MCF 10A (cell line): ENCODE results near the gene ZFYVE28. TPM values are rescaled to one million over a fixed set of nuclear protein-coding genes. Genes with fewer than 3 reads are reported as not detected.

ENCODE experiments used
- BruUV-seq: library from RNA; stranded (reverse); fragments of 400-500 nt; replicated peaks from 2 replicates; lab custom pipeline; 2021; lab: Mats Ljungman, UMichigan
- CTCF ChIA-PET: fragments of 300-600 bp; sonication (Branson Sonifier 250); formaldehyde crosslinking; extraction: SDS; loops from one replicate; lab custom pipeline; 2021; ENCODE audit warnings: antibody characterized with exemption, inconsistent platforms; lab: Yijun Ruan, JAX
- POLR2A ChIA-PET: fragments of 300-600, 350-650 bp; sonication (Branson Sonifier 250); formaldehyde crosslinking; extraction: SDS; loops from one replicate; lab custom pipeline; 2020; ENCODE audit warnings: antibody characterized with exemption, inconsistent platforms; lab: Yijun Ruan, JAX
- DNase-seq: peaks from one replicate; pipeline ENCODE4 v3.0.0-alpha.2; 2018; ENCODE audit not compliant: unreplicated experiment
- H3K27ac Mint-ChIP-seq: one replicate; pipeline ENCODE4 v1.8.0; 2022; ENCODE audit warnings: mild to moderate bottlenecking, low read depth, mixed read lengths; ENCODE audit not compliant: unreplicated experiment
- H3K27me3 Mint-ChIP-seq: one replicate; pipeline ENCODE4 v1.8.0; 2022; ENCODE audit warnings: mixed read lengths; ENCODE audit not compliant: insufficient read depth, unreplicated experiment
- H3K36me3 Mint-ChIP-seq: one replicate; pipeline ENCODE4 v1.8.0; 2022; ENCODE audit warnings: mild to moderate bottlenecking, moderate library complexity, mixed read lengths; ENCODE audit not compliant: insufficient read depth, unreplicated experiment
- H3K4me1 Mint-ChIP-seq: one replicate; pipeline ENCODE4 v1.8.0; 2022; ENCODE audit warnings: mixed read lengths; ENCODE audit not compliant: insufficient read depth, unreplicated experiment
- H3K4me3 Mint-ChIP-seq: one replicate; pipeline ENCODE4 v1.8.0; 2022; ENCODE audit warnings: mild to moderate bottlenecking, moderate library complexity, mixed read lengths; ENCODE audit not compliant: unreplicated experiment
- H3K9me3 Mint-ChIP-seq: one replicate; pipeline ENCODE4 v1.8.0; 2022; ENCODE audit warnings: mixed read lengths; ENCODE audit not compliant: unreplicated experiment
- intact Hi-C: fragments of 100-400 bp; cut with micrococcal nuclease; formaldehyde crosslinking; loops from 2 replicates; pipeline ENCODE4 v1.14.1; 2022
- total RNA-seq: library from RNA; stranded (reverse); gene quantifications from 2 replicates; pipeline ENCODE4 v1.2.3, GENCODE V29; 2022
- TF ChIP-seq, protein P1 (sequence below): fragments of 200-600 bp; IDR thresholded peaks from one replicate; pipeline ENCODE4 v1.8.0; 2022; ENCODE audit warnings: antibody characterized with exemption, mild to moderate bottlenecking; ENCODE audit not compliant: unreplicated experiment

ZFYVE28 gene
- total RNA-seq, 1 experiment from 2014 or later, result 1.6 TPM

DNA sequence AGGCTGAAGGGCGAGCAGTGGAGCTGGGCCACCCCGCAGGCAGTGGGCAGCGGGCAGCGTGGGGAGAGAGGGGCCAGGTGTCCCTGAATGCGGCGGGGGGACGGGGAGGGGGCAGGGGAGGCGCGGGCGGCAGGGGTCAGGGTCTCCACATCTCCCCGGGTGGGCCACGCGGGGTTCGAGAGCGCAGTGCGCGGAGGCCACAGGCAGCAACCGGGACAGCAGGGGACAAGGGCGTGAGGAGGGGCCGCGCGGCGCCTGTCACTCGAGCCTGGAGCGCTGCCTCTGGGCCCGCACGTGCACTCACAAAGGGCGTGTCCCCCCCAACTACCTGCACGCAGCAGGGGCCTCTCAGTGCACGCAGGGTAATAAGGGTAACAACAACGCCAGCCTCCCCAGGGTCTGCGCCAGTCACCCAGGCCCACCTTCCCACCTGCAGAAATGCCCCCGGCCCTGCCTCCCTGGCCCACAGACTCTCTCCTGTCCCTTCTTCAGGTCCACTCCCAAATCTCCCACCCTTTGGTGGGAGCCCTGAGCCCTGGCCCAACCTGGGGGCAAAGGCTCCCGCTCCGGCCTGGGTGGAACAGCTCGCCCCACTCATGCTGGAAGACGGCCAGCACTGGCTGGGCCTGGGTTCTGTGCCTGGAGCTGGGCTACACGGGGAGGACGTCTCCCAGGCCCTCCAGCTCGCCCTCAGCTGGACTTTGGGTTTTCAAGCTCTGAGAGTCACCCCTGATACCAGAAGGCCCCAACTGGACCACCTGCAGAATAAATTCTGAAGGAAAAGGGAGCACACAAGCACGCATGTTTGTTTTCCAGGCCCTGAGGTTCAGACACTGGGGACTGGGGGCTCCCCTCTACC, 53.2 kb downstream of the ZFYVE28 start:
- ChIA-PET CTCF (no interaction called here), POLR2A (no interaction called here)
- TF ChIP-seq, protein P1, sequence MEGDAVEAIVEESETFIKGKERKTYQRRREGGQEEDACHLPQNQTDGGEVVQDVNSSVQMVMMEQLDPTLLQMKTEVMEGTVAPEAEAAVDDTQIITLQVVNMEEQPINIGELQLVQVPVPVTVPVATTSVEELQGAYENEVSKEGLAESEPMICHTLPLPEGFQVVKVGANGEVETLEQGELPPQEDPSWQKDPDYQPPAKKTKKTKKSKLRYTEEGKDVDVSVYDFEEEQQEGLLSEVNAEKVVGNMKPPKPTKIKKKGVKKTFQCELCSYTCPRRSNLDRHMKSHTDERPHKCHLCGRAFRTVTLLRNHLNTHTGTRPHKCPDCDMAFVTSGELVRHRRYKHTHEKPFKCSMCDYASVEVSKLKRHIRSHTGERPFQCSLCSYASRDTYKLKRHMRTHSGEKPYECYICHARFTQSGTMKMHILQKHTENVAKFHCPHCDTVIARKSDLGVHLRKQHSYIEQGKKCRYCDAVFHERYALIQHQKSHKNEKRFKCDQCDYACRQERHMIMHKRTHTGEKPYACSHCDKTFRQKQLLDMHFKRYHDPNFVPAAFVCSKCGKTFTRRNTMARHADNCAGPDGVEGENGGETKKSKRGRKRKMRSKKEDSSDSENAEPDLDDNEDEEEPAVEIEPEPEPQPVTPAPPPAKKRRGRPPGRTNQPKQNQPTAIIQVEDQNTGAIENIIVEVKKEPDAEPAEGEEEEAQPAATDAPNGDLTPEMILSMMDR, result no peak
- Mint-ChIP-seq H3K27ac (no peak overlapping the region), H3K27me3 (no peaks in the 10 kb centered on the region), H3K36me3 (no peaks in the 10 kb centered on the region), H3K9me3 (no peaks in the 10 kb centered on the region), H3K4me1 (no peaks in the 10 kb centered on the region), H3K4me3 (no peak overlapping the region)
- BruUV-seq, result no TSS peak
- intact Hi-C loops, result no loop called here
- no peak for DNase-seq

DNA sequence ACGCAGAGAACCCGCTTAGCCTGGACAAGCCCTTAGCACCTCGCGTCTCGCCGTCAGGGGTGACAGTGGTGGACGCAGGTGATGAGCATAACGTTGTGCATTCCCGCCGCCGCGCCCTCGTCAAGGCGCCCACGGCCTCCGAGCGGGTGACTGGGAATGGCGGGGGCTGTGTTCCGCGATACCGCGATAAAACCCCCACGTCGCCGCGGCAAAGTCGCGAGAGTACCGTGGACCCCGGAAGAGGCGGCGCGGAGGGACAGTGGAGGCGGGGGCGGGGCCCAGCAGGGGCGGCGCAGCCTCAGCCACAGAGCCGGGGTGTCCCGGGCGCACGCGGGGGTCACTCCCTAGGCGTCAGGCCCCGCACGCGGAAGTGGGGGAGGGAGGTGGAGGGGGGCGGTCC, 53.8 kb downstream of the ZFYVE28 start:
- no TSS peak for BruUV-seq

GRCh38 chr4:2363951-2364653, 54.3 kb downstream of the ZFYVE28 start:
- no TSS peak for BruUV-seq

More for the DNA sequence above, 53.8 kb downstream of the ZFYVE28 start:
- no peak overlapping the region for H3K27ac Mint-ChIP-seq
- TF ChIP-seq, protein P1, result no peak
- no peaks in the 10 kb centered on the region for H3K36me3 Mint-ChIP-seq
- ChIA-PET CTCF (no interaction called here), POLR2A (no interaction called here)
- H3K4me1 Mint-ChIP-seq, result no peaks in the 10 kb centered on the region
- DNase-seq, result no peak
- no peak overlapping the region for H3K4me3 Mint-ChIP-seq
- intact Hi-C loops, result no loop called here
- H3K9me3 Mint-ChIP-seq, result no peaks in the 10 kb centered on the region
- H3K27me3 Mint-ChIP-seq, result no peaks in the 10 kb centered on the region

More at GRCh38 chr4:2363951-2364653, 54.3 kb downstream of the ZFYVE28 start:
- Mint-ChIP-seq H3K36me3 (no peaks in the 10 kb centered on the region), H3K4me3 (no peak overlapping the region), H3K27ac (no peak overlapping the region), H3K4me1 (no peaks in the 10 kb centered on the region), H3K27me3 (no peaks in the 10 kb centered on the region), H3K9me3 (no peaks in the 10 kb centered on the region)
- intact Hi-C loops, result no loop called here
- ChIA-PET CTCF (no interaction called here), POLR2A (no interaction called here)
- TF ChIP-seq, protein P1, result no peak
- DNase-seq, result no peak
